Upper lobe of right lung (tissue), 1 donor: ENCODE data around the gene PLXNA2. TPM values are rescaled to one million over a fixed set of nuclear protein-coding genes. Genes with fewer than 3 reads are reported as not detected.

Experiments
- ATAC-seq: fragments of 200-7000 bp; cut with Tn5 transposase; one replicate; pipeline ENCODE4 v1.9.1; 2020; ENCODE audit warnings: mild to moderate bottlenecking, moderate library complexity
- DNase-seq: peaks from one replicate; pipeline ENCODE4 v3.0.0-alpha.2; 2020
- H3K27ac ChIP-seq: fragments of 200-600 bp; one replicate; pipeline ENCODE4 v1.8.0; 2022
- H3K27me3 ChIP-seq: fragments of 200-600 bp; one replicate; pipeline ENCODE4 v1.8.0; 2022; ENCODE audit warnings: mild to moderate bottlenecking
- H3K36me3 ChIP-seq: fragments of 200-600 bp; one replicate; pipeline ENCODE4 v1.8.0; 2022
- H3K4me1 ChIP-seq: fragments of 200-600 bp; one replicate; pipeline ENCODE4 v1.8.0; 2022
- H3K4me3 ChIP-seq: fragments of 200-600 bp; one replicate; pipeline ENCODE4 v1.8.0; 2022; ENCODE audit warnings: mild to moderate bottlenecking
- H3K9me3 ChIP-seq: fragments of 200-600 bp; one replicate; pipeline ENCODE4 v1.8.0; 2022
- CTCF ChIP-seq: fragments of 200-600 bp; IDR thresholded peaks from one replicate; pipeline ENCODE4 v1.8.0; 2022; ENCODE audit warnings: antibody characterized with exemption
- intact Hi-C: fragments of 100-400 bp; cut with DNase I; formaldehyde crosslinking; loops from one replicate; pipeline ENCODE4 v1.11.0; 2022
- total RNA-seq: library from RNA; stranded (reverse); fragmentation: NEBNext Ultra II Directional; extraction: Animal tissue kit (Norgen Biotek cat#: 25700); gene quantifications from one replicate; pipeline ENCODE4 v1.2.1, GENCODE V29; 2021
- donor health status: DM: no; HTN: yes; CAD: no; lungs with severe emphysema.

The PLXNA2 gene
- total RNA-seq, 1 donor from 2014 or later = 98.5 TPM

GRCh38 chr1:208030288-208031091 lies 213.7 kb downstream of the PLXNA2 start:
- H3K36me3 ChIP-seq = peaks cover 82% of the 10 kb centered on the region
- H3K4me1 ChIP-seq = peaks cover 11% of the 10 kb centered on the region
- ATAC-seq (peak; percentile 38), DNase-seq (no peak)
- peak overlapping the region; percentile 81 for H3K27ac ChIP-seq
- H3K4me3 ChIP-seq = no peak overlapping the region
- no peak for TF ChIP-seq CTCF
- intact Hi-C loops = no loop called here
- H3K27me3 ChIP-seq = no peaks in the 10 kb centered on the region
- H3K9me3 ChIP-seq = no peaks in the 10 kb centered on the region

GRCh38 chr1:208029381-208030287 lies 214.6 kb downstream of the PLXNA2 start:
- Histone ChIP-seq H3K9me3 (no peaks in the 10 kb centered on the region), H3K27ac (peak overlapping the region; percentile 81), H3K27me3 (no peaks in the 10 kb centered on the region), H3K4me1 (peaks cover 11% of the 10 kb centered on the region), H3K36me3 (peaks cover 76% of the 10 kb centered on the region), H3K4me3 (no peak overlapping the region)
- intact Hi-C loops = loop anchor here (10.0 kb wide), 1 partner anchor 215 kb away; the partner anchor contains the start of gene PLXNA2
- TF ChIP-seq CTCF = no peak
- peak; percentile 5 for ATAC-seq
- DNase-seq = no peak

- Histone ChIP-seq H3K27me3 (no peaks in the 10 kb centered on the region), H3K36me3 (peaks cover 65% of the 10 kb centered on the region), H3K27ac (peak overlapping the region; percentile 81), H3K9me3 (no peaks in the 10 kb centered on the region), H3K4me1 (peaks cover 11% of the 10 kb centered on the region), H3K4me3 (no peak overlapping the region)
- ATAC-seq (peak; percentile 12), DNase-seq (no peak)
- intact Hi-C loops = loop anchor here (10.0 kb wide), 1 partner anchor 216 kb away; the partner anchor contains the start of gene PLXNA2
- TF ChIP-seq CTCF = no peak
These were observed 215.7 kb downstream of the PLXNA2 start for GRCh38 chr1:208028526-208028925.

- TF ChIP-seq CTCF = no peak
- DNase-seq (no peak), ATAC-seq (no peak)
- Histone ChIP-seq H3K4me3 (no peak overlapping the region), H3K4me1 (peaks cover 11% of the 10 kb centered on the region), H3K9me3 (no peaks in the 10 kb centered on the region), H3K36me3 (peaks cover 59% of the 10 kb centered on the region), H3K27ac (peak overlapping the region; percentile 51), H3K27me3 (no peaks in the 10 kb centered on the region)
- intact Hi-C loops = loop anchor here (10.0 kb wide), 1 partner anchor 217 kb away; the partner anchor contains the start of gene PLXNA2
These were observed 216.3 kb downstream of the PLXNA2 start for GRCh38 chr1:208027861-208028260.

GRCh38 chr1:208026880-208027438 lies 217.2 kb downstream of the PLXNA2 start:
- ATAC-seq (no peak), DNase-seq (peak; percentile 19)
- TF ChIP-seq CTCF = no peak
- H3K4me3 ChIP-seq = no peak overlapping the region
- H3K36me3 ChIP-seq = peaks cover 50% of the 10 kb centered on the region
- no peaks in the 10 kb centered on the region for H3K27me3 ChIP-seq
- intact Hi-C loops = loop anchor here (10.0 kb wide), 1 partner anchor 218 kb away; the partner anchor contains the start of gene PLXNA2
- H3K27ac ChIP-seq = no peak overlapping the region
- H3K4me1 ChIP-seq = peaks cover 11% of the 10 kb centered on the region
- no peaks in the 10 kb centered on the region for H3K9me3 ChIP-seq
